HEK293 (cell line): ENCODE measurements around the gene GNG14.

Source experiments
- CTCF ChIA-PET: fragments of 350-600 bp; formaldehyde crosslinking; extraction: SDS; loops from one replicate; lab custom pipeline; 2021; ENCODE audit warnings: antibody characterized with exemption; lab: Yijun Ruan, JAX
- POLR2A ChIA-PET: fragments of 300-600 bp; formaldehyde crosslinking; extraction: SDS; loops from one replicate; lab custom pipeline; 2020; ENCODE audit warnings: antibody characterized with exemption, inconsistent platforms; lab: Yijun Ruan, JAX
- H3K27ac ChIP-seq: fragments of 200-500 bp; sonication (Bioruptor generic); 2 replicates; pipeline ENCODE4 v1.5.1; 2014; ENCODE audit warnings: low read depth, low read length, control low read depth, inconsistent platforms; ENCODE audit errors: extremely low read depth
- H3K36me3 ChIP-seq, 2 experiments: fragments of 200-500 bp in 1 of 2; sonication (Bioruptor generic) in 1 of 2; 1 replicate in 1 of 2; 2 replicates in 1 of 2; pipeline ENCODE4 v1.5.1; 2014 to 2017; ENCODE audit warnings: inconsistent platforms in 2 of 2, low read length in 2 of 2; ENCODE audit not compliant: control insufficient read depth in 2 of 2, insufficient read depth in 1 of 2
- H3K4me1 ChIP-seq: fragments of 200-500 bp; sonication (Bioruptor generic); 2 replicates; pipeline ENCODE4 v1.5.1; 2014; ENCODE audit warnings: mild to moderate bottlenecking, low read length, inconsistent platforms; ENCODE audit not compliant: control insufficient read depth, insufficient read depth
- H3K4me3 ChIP-seq: 2 replicates; pipeline ENCODE4 v1.5.1; 2011; ENCODE audit warnings: low read depth, mild to moderate bottlenecking, control low read depth, low read length, moderate library complexity
- H3K9me3 ChIP-seq: fragments of 200-500 bp; sonication (Bioruptor generic); 2 replicates; pipeline ENCODE4 v1.5.1; 2014; ENCODE audit warnings: low read depth, low read length, inconsistent platforms; ENCODE audit not compliant: control insufficient read depth, insufficient read depth
- BCL11A ChIP-seq: fragments of 450-650 bp; formaldehyde crosslinking; IDR thresholded peaks from 2 replicates; pipeline ENCODE4 v1.5.1; 2016; ENCODE audit warnings: low read depth, missing biosample characterization, missing genetic modification characterization
- EGR2 ChIP-seq: fragments of 450-650 bp; formaldehyde crosslinking; IDR thresholded peaks from 2 replicates; pipeline ENCODE4 v1.5.1; 2016; ENCODE audit warnings: low read depth, missing biosample characterization, missing genetic modification characterization
- KLF1 ChIP-seq: fragments of 450-650 bp; formaldehyde crosslinking; IDR thresholded peaks from 2 replicates; pipeline ENCODE4 v1.5.1; 2016; ENCODE audit warnings: missing biosample characterization, missing genetic modification characterization
- KLF17 ChIP-seq: fragments of 450-650 bp; formaldehyde crosslinking; IDR thresholded peaks from 2 replicates; pipeline ENCODE4 v1.5.1; 2016; ENCODE audit warnings: missing biosample characterization, missing genetic modification characterization
- OVOL3 ChIP-seq: fragments of 450-650 bp; formaldehyde crosslinking; IDR thresholded peaks from 2 replicates; pipeline ENCODE4 v1.5.1; 2016; ENCODE audit warnings: missing biosample characterization, missing genetic modification characterization
- PRDM4 ChIP-seq: fragments of 450-650 bp; formaldehyde crosslinking; IDR thresholded peaks from 2 replicates; pipeline ENCODE4 v1.5.1; 2017; ENCODE audit warnings: missing biosample characterization, missing genetic modification characterization
- SETDB1 ChIP-seq: IDR thresholded peaks from one replicate; pipeline ENCODE4 v1.6.1; 2017; ENCODE audit warnings: mild to moderate bottlenecking, low read length, moderate library complexity, mixed read lengths; ENCODE audit not compliant: insufficient read length
- SP3 ChIP-seq: fragments of 450-650 bp; formaldehyde crosslinking; IDR thresholded peaks from 2 replicates; pipeline ENCODE4 v1.5.1; 2016; ENCODE audit warnings: missing biosample characterization, missing genetic modification characterization
- ZBTB26 ChIP-seq: fragments of 450-650 bp; formaldehyde crosslinking; optimal IDR thresholded peaks from 2 replicates; pipeline ENCODE3; 2016; ENCODE audit warnings: missing biosample characterization, mild to moderate bottlenecking, missing genetic modification characterization
- ZEB2 ChIP-seq: fragments of 450-650 bp; formaldehyde crosslinking; IDR thresholded peaks from 2 replicates; pipeline ENCODE4 v1.5.1; 2016; ENCODE audit warnings: missing biosample characterization, missing genetic modification characterization
- ZFHX2 ChIP-seq: fragments of 450-650 bp; formaldehyde crosslinking; conservative IDR thresholded peaks from 2 replicates; pipeline ENCODE4 v1.5.1; 2016; ENCODE audit warnings: missing biosample characterization, missing genetic modification characterization
- ZNF114 ChIP-seq: fragments of 450-650 bp; formaldehyde crosslinking; IDR thresholded peaks from 2 replicates; pipeline ENCODE4 v1.5.0; 2017; ENCODE audit warnings: missing biosample characterization, missing genetic modification characterization
- ZNF169 ChIP-seq: fragments of 450-650 bp; formaldehyde crosslinking; IDR thresholded peaks from 2 replicates; pipeline ENCODE4 v1.5.1; 2016; ENCODE audit warnings: missing biosample characterization, missing genetic modification characterization
- ZNF174 ChIP-seq: fragments of 450-650 bp; formaldehyde crosslinking; IDR thresholded peaks from 2 replicates; pipeline ENCODE4 v1.5.0; 2017; ENCODE audit warnings: missing biosample characterization, mild to moderate bottlenecking, missing genetic modification characterization
- ZNF223 ChIP-seq: fragments of 450-650 bp; formaldehyde crosslinking; IDR thresholded peaks from 2 replicates; pipeline ENCODE4 v1.5.1; 2016; ENCODE audit warnings: missing biosample characterization, missing genetic modification characterization
- ZNF280D ChIP-seq: fragments of 450-650 bp; formaldehyde crosslinking; IDR thresholded peaks from 2 replicates; pipeline ENCODE4 v1.5.1; 2016; ENCODE audit warnings: missing biosample characterization, missing genetic modification characterization
- ZNF341 ChIP-seq: fragments of 450-650 bp; formaldehyde crosslinking; IDR thresholded peaks from 2 replicates; pipeline ENCODE4; 2016; ENCODE audit warnings: low read depth, missing biosample characterization, missing genetic modification characterization
- ZNF362 ChIP-seq: fragments of 450-650 bp; formaldehyde crosslinking; IDR thresholded peaks from 2 replicates; pipeline ENCODE4 v1.5.1; 2016; ENCODE audit warnings: missing biosample characterization, missing genetic modification characterization
- ZNF404 ChIP-seq: fragments of 450-650 bp; formaldehyde crosslinking; IDR thresholded peaks from 2 replicates; pipeline ENCODE4 v1.5.1; 2017; ENCODE audit warnings: missing biosample characterization, missing genetic modification characterization
- ZNF423 ChIP-seq: fragments of 450-650 bp; formaldehyde crosslinking; IDR thresholded peaks from 2 replicates; pipeline ENCODE4 v1.5.1; 2016; ENCODE audit warnings: missing biosample characterization, missing genetic modification characterization
- ZNF488 ChIP-seq: fragments of 450-650 bp; formaldehyde crosslinking; IDR thresholded peaks from 2 replicates; pipeline ENCODE4 v1.5.1; 2016; ENCODE audit warnings: missing biosample characterization, missing genetic modification characterization
- ZNF600 ChIP-seq: fragments of 450-650 bp; formaldehyde crosslinking; IDR thresholded peaks from 2 replicates; pipeline ENCODE4 v1.5.1; 2016; ENCODE audit warnings: missing biosample characterization, missing genetic modification characterization
- ZNF623 ChIP-seq: fragments of 450-650 bp; formaldehyde crosslinking; IDR thresholded peaks from 2 replicates; pipeline ENCODE4 v1.5.1; 2016; ENCODE audit warnings: missing biosample characterization, missing genetic modification characterization
- ZNF654 ChIP-seq: fragments of 450-650 bp; formaldehyde crosslinking; IDR thresholded peaks from 2 replicates; pipeline ENCODE4 v1.5.1; 2016; ENCODE audit warnings: low read depth, missing biosample characterization, missing genetic modification characterization
- ZNF776 ChIP-seq: fragments of 450-650 bp; formaldehyde crosslinking; IDR thresholded peaks from 2 replicates; pipeline ENCODE4 v1.5.0; 2017; ENCODE audit warnings: missing biosample characterization, missing genetic modification characterization, borderline replicate concordance
- ZSCAN16 ChIP-seq: fragments of 450-650 bp; formaldehyde crosslinking; IDR thresholded peaks from 2 replicates; pipeline ENCODE4 v1.5.1; 2016; ENCODE audit warnings: missing biosample characterization, missing genetic modification characterization
- ZSCAN23 ChIP-seq: fragments of 450-650 bp; formaldehyde crosslinking; IDR thresholded peaks from 2 replicates; pipeline ENCODE4 v1.5.1; 2016; ENCODE audit warnings: missing biosample characterization, missing genetic modification characterization
- ZSCAN30 ChIP-seq: fragments of 450-650 bp; IDR thresholded peaks from 2 replicates; pipeline ENCODE4 v1.5.1; 2018; ENCODE audit warnings: missing biosample characterization, mild to moderate bottlenecking, missing genetic modification characterization, moderate library complexity

GNG14 gene

GRCh38 chr19:12720851-12721655, 33.3 kb downstream of the GNG14 start:
- Histone ChIP-seq H3K36me3 (peaks cover 27 to 45% of the 10 kb centered on the region in 2 experiments), H3K9me3 (no peaks in the 10 kb centered on the region), H3K27ac (peak overlapping the region; percentile 97), H3K4me1 (no peaks in the 10 kb centered on the region), H3K4me3 (peak overlapping the region; percentile 79)
- ChIA-PET CTCF (interaction anchor here (0.6 to 3.3 kb wide), 7 partner anchors 12 to 338 kb away, joined by 3 to 19 read pairs (median 4); partner anchors contain the start of gene TRIR), POLR2A (interaction anchor here (0.5 to 5.1 kb wide), 6 partner anchors 11 to 88 kb away, joined by 3 to 89 read pairs (median 4); partner anchors contain the start of genes GET3, JUNB and TRIR)
- TF ChIP-seq ZNF174 (tag by site-specific recombination) (no peak), ZNF600 (tag by site-specific recombination) (peak; percentile 55), ZNF423 (tag by site-specific recombination) (no peak), KLF17 (peak; percentile 52), ZNF404 (tag by site-specific recombination) (no peak), ZNF223 (tag by site-specific recombination) (no peak), ZNF623 (tag by site-specific recombination) (no peak), EGR2 (tag by site-specific recombination) (peak; percentile 31; the same call in 1 of the 2 replicates), ZNF114 (tag by site-specific recombination) (no peak), OVOL3 (tag by site-specific recombination) (no peak), ZNF341 (no peak), ZNF280D (tag by site-specific recombination) (no peak), ZNF169 (tag by site-specific recombination) (no peak), ZNF362 (tag by site-specific recombination) (no peak), ZNF776 (tag by site-specific recombination) (no peak), ZNF488 (no peak), ZNF654 (tag by site-specific recombination) (no peak), SETDB1 (no peak), KLF1 (tag by site-specific recombination) (peak; percentile 55), ZBTB26 (peak; percentile 92), ZSCAN16 (tag by site-specific recombination) (no peak), ZSCAN30 (tag by site-specific recombination) (no peak), BCL11A (tag by site-specific recombination) (no peak), PRDM4 (tag by site-specific recombination) (no peak), SP3 (no peak; the same call in 1 of the 2 replicates), ZSCAN23 (tag by site-specific recombination) (no peak), ZFHX2 (tag by site-specific recombination) (peak; percentile 61; the same call in 1 of the 2 replicates), ZEB2 (tag by site-specific recombination) (peak; percentile 12; the same call in 1 of the 2 replicates)
